ENCODE data around the gene CYB5R3.

The CYB5R3 gene

GRCh38 chr22:42649246-42650099 is at the start of gene CYB5R3:
CYB5R3 (minus strand) TSS chr22:42649392; CDS start chr22:42649315, 77 bp downstream.
- peak; percentile 92 for DNase-seq

GRCh38 chr22:42697542-42698013 is 48.4 kb upstream of the CYB5R3 start:
- no peak for DNase-seq

- DNase-seq: no peak
Observed at GRCh38 chr22:42696331-42696967, 47.3 kb upstream of the CYB5R3 start.

GRCh38 chr22:42695294-42695693 is 46.1 kb upstream of the CYB5R3 start:
- DNase-seq: no peak

- DNase-seq: no peak
Observed at GRCh38 chr22:42693763-42694683, 44.8 kb upstream of the CYB5R3 start.

- no peak for DNase-seq
Observed at GRCh38 chr22:42693055-42693762, 44.0 kb upstream of the CYB5R3 start.

GRCh38 chr22:42692239-42693054 is 43.3 kb upstream of the CYB5R3 start:
- DNase-seq: no peak

GRCh38 chr22:42691440-42691839 is 42.2 kb upstream of the CYB5R3 start:
- DNase-seq: no peak

GRCh38 chr22:42688241-42689211 is 39.3 kb upstream of the CYB5R3 start:
- DNase-seq: no peak

- no peak for DNase-seq
Observed at GRCh38 chr22:42686756-42687491, 37.7 kb upstream of the CYB5R3 start.

- no peak for DNase-seq
Observed at GRCh38 chr22:42685941-42686653, 36.9 kb upstream of the CYB5R3 start.

GRCh38 chr22:42684462-42685195 is 35.4 kb upstream of the CYB5R3 start:
- DNase-seq: no peak

GRCh38 chr22:42683578-42684283 is 34.5 kb upstream of the CYB5R3 start:
- DNase-seq: no peak

- DNase-seq: no peak
Observed at GRCh38 chr22:42682113-42682851, 33.1 kb upstream of the CYB5R3 start.

- DNase-seq: no peak
Observed at GRCh38 chr22:42680648-42681047, 31.5 kb upstream of the CYB5R3 start.

GRCh38 chr22:42679691-42680090 is 30.5 kb upstream of the CYB5R3 start:
- no peak for DNase-seq

GRCh38 chr22:42678894-42679293 is 29.7 kb upstream of the CYB5R3 start:
- DNase-seq: no peak
